ENCODE results near the gene EEA1.

DNA sequence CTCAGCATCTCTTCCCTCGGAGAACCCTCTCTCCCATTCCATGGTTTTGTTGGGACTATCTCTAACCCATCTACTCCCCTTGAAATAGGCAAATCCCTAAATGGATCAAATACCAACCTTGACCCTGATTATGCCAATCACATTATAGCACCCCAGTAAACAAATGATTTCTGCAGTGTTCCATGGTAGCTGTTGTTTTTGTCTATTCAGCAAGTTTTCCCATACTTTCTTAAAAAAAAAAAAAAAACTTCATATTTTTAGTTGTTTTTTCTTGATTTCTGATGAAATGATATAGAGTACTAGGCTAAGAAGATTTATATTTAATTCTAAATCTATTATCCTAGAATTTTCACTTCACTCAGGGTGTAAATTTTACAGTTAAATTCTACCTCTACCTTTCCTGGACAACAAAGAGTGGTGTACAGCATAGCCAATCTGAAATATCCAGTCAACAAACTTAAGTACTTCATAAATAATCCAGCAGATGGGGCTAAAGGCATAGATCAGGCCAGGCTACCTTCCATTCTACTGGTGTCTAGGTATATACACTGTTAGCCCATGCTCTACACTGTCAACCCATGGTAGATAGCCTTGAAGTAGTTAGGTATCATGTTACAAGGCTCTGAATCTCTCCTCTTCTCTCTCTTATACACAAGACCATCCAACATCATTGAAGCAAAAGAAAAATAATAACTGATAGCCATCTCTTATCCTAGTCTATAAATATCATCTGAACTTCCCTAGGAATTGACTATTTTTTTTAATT, 144.1 kb downstream of the EEA1 start:
- TF ChIP-seq CTCF (conservative IDR thresholded peaks at IDR 0.05; ENCODE audit: low read depth, low read length), result peak; percentile 67
- TF ChIP-seq EZH2 (IDR thresholded peaks at IDR 0.05; ENCODE audit: borderline replicate concordance, low read depth, low read length, poor library complexity, severe bottlenecking), result no peak

Data from A673 (cell line).